ENCODE data around the gene PLD3.
A peak's percentile ranks its signal among the peaks of the same experiment; 100 is the strongest.

PLD3 gene

DNA sequence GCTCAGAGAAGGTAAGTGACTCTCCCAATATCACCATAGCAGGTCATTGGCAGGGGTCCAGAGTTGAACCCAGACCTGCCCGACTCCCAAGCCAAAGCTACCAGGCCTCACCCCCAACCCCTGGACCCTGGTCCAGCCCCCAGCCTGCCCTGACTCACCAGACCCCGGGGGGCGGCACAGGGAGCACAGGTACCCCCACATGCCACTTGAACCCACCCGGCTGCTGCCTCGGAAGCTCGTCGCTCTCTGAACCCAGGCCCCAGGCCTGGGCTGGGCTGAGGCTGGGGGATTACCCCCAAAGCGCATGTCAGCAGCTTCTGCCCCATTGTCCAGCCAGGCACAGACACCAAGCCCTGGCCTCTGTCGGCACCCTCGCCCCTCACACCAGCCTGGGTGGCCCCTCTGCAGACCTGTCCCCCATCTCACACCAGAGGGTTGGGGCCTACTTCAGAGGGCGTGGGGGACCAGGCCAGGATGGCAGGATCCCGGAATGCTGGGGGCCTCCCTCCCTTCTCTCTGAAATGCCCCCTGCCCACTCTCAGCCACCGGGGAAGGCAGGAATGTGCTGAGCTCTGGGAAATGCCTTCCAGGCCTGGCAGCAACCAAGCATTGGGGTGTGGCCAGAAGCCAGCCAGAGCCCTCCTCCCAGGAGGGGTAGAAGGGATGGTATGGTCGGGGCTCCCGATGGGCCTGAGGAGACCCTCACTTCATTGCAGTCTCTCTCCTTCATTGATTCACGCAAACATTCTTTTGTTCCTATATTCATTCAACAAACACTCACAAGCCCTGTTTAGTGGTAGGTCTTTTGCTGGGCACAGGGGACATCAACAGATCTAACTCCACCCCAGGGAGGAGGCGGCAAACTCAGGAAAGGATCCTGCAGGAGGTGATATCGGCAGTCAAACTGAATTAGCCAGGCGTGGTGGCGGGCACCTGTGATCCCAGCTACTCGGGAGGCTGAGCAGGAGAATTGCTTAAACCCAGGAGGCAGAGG, 66.3 kb downstream of the PLD3 start:
- Histone ChIP-seq H3K4me3 (ENCODE audit: low read depth, low read length) (no peak overlapping the region), H3K36me3 (no peaks in the 10 kb centered on the region), H3K27me3 (ENCODE audit: insufficient read depth, low read depth, severe bottlenecking) (no peaks in the 10 kb centered on the region), H3K27ac (no peak overlapping the region), H3K9me3 (ENCODE audit: severe bottlenecking) (no peaks in the 10 kb centered on the region)
- TF ChIP-seq, protein P1, sequence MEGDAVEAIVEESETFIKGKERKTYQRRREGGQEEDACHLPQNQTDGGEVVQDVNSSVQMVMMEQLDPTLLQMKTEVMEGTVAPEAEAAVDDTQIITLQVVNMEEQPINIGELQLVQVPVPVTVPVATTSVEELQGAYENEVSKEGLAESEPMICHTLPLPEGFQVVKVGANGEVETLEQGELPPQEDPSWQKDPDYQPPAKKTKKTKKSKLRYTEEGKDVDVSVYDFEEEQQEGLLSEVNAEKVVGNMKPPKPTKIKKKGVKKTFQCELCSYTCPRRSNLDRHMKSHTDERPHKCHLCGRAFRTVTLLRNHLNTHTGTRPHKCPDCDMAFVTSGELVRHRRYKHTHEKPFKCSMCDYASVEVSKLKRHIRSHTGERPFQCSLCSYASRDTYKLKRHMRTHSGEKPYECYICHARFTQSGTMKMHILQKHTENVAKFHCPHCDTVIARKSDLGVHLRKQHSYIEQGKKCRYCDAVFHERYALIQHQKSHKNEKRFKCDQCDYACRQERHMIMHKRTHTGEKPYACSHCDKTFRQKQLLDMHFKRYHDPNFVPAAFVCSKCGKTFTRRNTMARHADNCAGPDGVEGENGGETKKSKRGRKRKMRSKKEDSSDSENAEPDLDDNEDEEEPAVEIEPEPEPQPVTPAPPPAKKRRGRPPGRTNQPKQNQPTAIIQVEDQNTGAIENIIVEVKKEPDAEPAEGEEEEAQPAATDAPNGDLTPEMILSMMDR (IDR thresholded peaks at IDR 0.05; ENCODE audit: low read depth, low read length), result no peak
- DNase-seq, result no peak

DNA sequence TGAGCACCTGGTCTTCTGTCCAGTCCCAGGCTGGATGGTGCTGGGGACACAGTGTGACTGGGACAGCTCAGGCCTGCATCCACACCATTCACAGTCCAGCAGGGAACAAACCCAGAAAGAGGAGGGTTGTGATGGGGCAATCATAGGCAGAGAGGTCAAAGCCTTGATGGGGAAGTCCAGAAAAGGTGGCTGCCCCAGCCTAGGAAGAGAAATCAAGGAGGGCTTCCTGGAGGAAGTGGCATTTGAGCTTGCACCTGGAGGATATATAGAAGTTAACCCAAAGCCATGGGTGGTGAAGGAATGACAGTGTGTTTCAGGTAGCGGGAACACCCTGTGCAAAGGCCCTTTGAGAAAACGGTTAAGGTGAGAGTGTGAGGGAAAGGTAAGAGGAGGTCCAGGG, 67.3 kb downstream of the PLD3 start:
- Histone ChIP-seq H3K4me3 (ENCODE audit: low read depth, low read length) (no peak overlapping the region), H3K27me3 (ENCODE audit: insufficient read depth, low read depth, severe bottlenecking) (no peaks in the 10 kb centered on the region), H3K36me3 (no peaks in the 10 kb centered on the region), H3K27ac (no peak overlapping the region), H3K9me3 (ENCODE audit: severe bottlenecking) (no peaks in the 10 kb centered on the region)
- TF ChIP-seq, protein P1 (IDR thresholded peaks at IDR 0.05; ENCODE audit: low read depth, low read length), result no peak
- no peak for DNase-seq

DNA sequence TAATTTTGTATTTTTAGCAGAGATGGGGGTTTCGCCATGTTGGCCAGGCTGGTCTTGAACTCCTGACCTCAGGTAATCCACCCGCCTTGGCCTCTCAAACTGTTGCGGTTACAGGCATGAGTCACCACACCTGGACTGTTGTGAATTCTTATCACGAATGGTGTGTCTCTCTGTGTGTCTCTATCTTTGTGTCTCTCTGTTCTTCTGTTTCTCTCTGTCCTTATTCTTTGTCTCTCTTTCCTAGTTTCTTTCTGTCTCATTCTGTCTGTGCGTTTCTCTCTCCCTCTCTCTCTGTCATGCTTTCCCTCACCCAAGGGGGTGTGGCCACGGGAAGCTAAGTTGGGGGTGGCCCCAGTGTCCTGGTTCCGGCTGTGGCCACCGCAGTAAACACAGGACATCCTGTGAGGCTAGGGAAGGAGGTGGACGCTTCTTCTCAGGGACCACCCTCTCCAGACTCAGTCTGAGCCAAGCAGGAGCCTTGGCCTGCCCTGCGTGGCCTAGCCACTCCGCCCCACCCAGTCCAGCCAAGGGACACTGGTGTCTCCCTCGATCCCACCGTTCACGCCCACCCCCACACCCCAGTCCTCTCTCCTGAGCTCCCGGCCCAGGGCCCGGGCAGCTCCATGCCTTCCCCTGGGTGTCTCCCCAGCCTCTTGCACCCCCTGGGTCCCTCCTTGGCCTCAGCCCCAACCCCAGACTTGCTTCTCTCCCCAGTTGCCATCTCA, 68.6 kb downstream of the PLD3 start:
- Histone ChIP-seq H3K27ac (no peak overlapping the region), H3K27me3 (ENCODE audit: insufficient read depth, low read depth, severe bottlenecking) (no peaks in the 10 kb centered on the region), H3K36me3 (no peaks in the 10 kb centered on the region), H3K9me3 (ENCODE audit: severe bottlenecking) (no peaks in the 10 kb centered on the region), H3K4me3 (ENCODE audit: low read depth, low read length) (no peak overlapping the region)
- DNase-seq, result peak; percentile 36
- TF ChIP-seq, protein P1 (IDR thresholded peaks at IDR 0.05; ENCODE audit: low read depth, low read length), result no peak

DNA sequence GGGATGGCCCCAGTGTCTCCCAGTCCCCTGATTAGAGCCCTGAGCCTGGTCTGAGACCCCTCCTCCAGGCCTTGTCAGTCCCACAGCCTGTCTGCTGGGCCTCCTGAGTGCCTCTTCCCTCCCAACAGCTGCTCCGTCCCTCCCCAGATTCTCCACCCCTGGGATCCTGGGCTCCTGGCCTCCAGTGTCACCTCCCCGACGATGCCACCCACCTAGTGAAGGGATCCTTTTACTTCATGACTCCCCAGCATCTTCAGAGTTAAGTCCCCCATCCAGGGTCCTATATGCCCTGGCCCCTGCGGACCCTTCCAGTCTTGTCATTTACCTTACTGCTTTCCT, 69.1 kb downstream of the PLD3 start:
- no peak for DNase-seq
- Histone ChIP-seq H3K36me3 (no peaks in the 10 kb centered on the region), H3K27ac (no peak overlapping the region), H3K9me3 (ENCODE audit: severe bottlenecking) (no peaks in the 10 kb centered on the region), H3K27me3 (ENCODE audit: insufficient read depth, low read depth, severe bottlenecking) (no peaks in the 10 kb centered on the region), H3K4me3 (ENCODE audit: low read depth, low read length) (no peak overlapping the region)
- TF ChIP-seq, protein P1 (IDR thresholded peaks at IDR 0.05; ENCODE audit: low read depth, low read length), result no peak

DNA sequence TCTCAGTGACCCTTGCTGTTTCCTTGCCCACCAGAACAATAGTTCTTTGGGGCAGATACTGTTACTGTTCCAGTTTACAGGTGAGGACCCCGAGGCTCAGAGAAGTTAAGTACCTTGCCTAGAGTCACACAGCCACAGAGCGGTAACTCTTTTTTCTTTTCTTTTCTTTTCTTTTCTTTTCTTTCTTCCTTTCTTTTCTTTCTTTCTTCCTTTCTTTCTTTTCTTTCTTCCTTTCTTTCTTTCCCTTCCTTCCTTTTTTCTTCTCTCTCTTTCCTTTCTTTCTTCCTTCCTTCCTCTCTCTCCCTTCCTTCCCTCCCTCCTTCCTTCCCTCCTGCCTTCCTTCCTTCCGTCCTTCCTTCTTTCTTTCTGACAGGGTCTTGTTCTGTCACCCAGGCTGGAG, 69.5 kb downstream of the PLD3 start:
- no peaks in the 10 kb centered on the region for H3K9me3 ChIP-seq (ENCODE audit: severe bottlenecking)
- no peak overlapping the region for H3K27ac ChIP-seq
- H3K27me3 ChIP-seq (ENCODE audit: insufficient read depth, low read depth, severe bottlenecking), result no peaks in the 10 kb centered on the region
- H3K4me3 ChIP-seq (ENCODE audit: low read depth, low read length), result no peak overlapping the region
- no peaks in the 10 kb centered on the region for H3K36me3 ChIP-seq
- TF ChIP-seq, protein P1 (IDR thresholded peaks at IDR 0.05; ENCODE audit: low read depth, low read length), result no peak
- DNase-seq, result no peak

All from WERI-Rb-1 (cell line).